Immature natural killer cell (primary cell): ENCODE results near the gene NGF. TPM values are rescaled to one million over a fixed set of nuclear protein-coding genes. Genes with fewer than 3 reads are reported as not detected.
"Not testable (repeated sequence)": the region's sequence is repeated elsewhere in the genome, so short reads cannot be mapped to it uniquely, and the experiment has no call there.

Experiments
- DNase-seq, 3 donors: peaks; one replicate each; pipeline ENCODE4 v3.0.0; 2022; ENCODE audit warnings: mixed read lengths in 1 of 3
- H3K27ac Mint-ChIP-seq, 6 donors: one replicate each; pipeline ENCODE4 v1.8.0; 2020; ENCODE audit warnings: mixed read lengths in 6 of 6, mild to moderate bottlenecking in 5 of 6, inconsistent platforms in 4 of 6, moderate library complexity in 3 of 6
- H3K27me3 Mint-ChIP-seq, 3 donors: one replicate each; pipeline ENCODE4 v1.8.0; 2020 to 2021; ENCODE audit warnings: low read depth in 3 of 3, mild to moderate bottlenecking in 3 of 3, mixed read lengths in 3 of 3, moderate library complexity in 3 of 3, inconsistent platforms in 1 of 3
- H3K36me3 Mint-ChIP-seq, 3 donors: one replicate each; pipeline ENCODE4 v1.8.0; 2020; ENCODE audit warnings: mixed read lengths in 3 of 3, inconsistent platforms in 2 of 3, mild to moderate bottlenecking in 2 of 3
- H3K4me1 Mint-ChIP-seq, 2 donors: one replicate each; pipeline ENCODE4 v1.8.0; 2020; ENCODE audit warnings: inconsistent platforms in 2 of 2, mild to moderate bottlenecking in 2 of 2, mixed read lengths in 2 of 2, moderate library complexity in 1 of 2
- H3K4me3 Mint-ChIP-seq, 5 donors: one replicate each; pipeline ENCODE4 v1.8.0; 2020; ENCODE audit warnings: mild to moderate bottlenecking in 5 of 5, mixed read lengths in 5 of 5, inconsistent platforms in 3 of 5, moderate library complexity in 3 of 5
- H3K9me3 Mint-ChIP-seq, 6 donors: one replicate each; pipeline ENCODE4 v1.8.0; 2020; ENCODE audit warnings: mild to moderate bottlenecking in 6 of 6, mixed read lengths in 6 of 6, inconsistent platforms in 4 of 6, moderate library complexity in 3 of 6
- polyA plus RNA-seq, 3 donors: library from polyadenylated mRNA; unstranded; fragments of 300-500 nt; fragmentation: Illumina TruSeq; gene quantifications; one replicate each; pipeline ENCODE4 v1.2.3, GENCODE V29; 2021

Gene NGF
- polyA plus RNA-seq, 3 donors from 2014 or later, result not detected

GRCh38 chr1:115310581-115311473, 27.2 kb downstream of the NGF start:
- no peak overlapping the region for H3K4me3 Mint-ChIP-seq
- H3K27ac Mint-ChIP-seq, result no peak overlapping the region
- no peaks in the 10 kb centered on the region for H3K36me3 Mint-ChIP-seq
- peaks cover 0 to 3% (median 0%) of the 10 kb centered on the region in 6 donors for H3K9me3 Mint-ChIP-seq
- H3K4me1 Mint-ChIP-seq, result no peaks in the 10 kb centered on the region
- peaks cover 2 to 6% (median 3%) of the 10 kb centered on the region in 3 donors for H3K27me3 Mint-ChIP-seq
- no peak for DNase-seq

GRCh38 chr1:115309504-115309903, 28.5 kb downstream of the NGF start:
- DNase-seq, H3K9me3 Mint-ChIP-seq, H3K4me3 Mint-ChIP-seq, H3K27ac Mint-ChIP-seq, H3K27me3 Mint-ChIP-seq, H3K36me3 Mint-ChIP-seq, H3K4me1 Mint-ChIP-seq: not testable (repeated sequence)

DNA sequence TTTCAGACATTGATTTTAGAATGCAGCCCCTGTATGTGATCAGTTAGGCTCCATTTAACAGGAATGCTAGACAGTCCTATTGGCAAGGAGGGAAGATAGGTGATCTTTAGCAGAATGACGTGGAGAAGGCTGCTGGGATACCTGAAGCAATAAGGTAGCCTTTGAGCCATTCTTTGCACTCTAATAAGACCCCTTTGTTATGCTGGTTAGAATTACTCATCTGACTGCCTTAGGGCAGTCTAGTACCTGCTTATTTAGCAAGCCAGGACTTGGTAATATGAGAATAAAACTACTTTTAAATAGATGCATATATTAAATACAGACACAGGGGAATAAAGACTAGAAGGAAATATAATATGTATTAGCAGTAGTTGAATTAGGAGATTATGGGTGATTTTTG, 29.1 kb downstream of the NGF start:
- peaks cover 0 to 3% (median 0%) of the 10 kb centered on the region in 6 donors for H3K9me3 Mint-ChIP-seq

DNA sequence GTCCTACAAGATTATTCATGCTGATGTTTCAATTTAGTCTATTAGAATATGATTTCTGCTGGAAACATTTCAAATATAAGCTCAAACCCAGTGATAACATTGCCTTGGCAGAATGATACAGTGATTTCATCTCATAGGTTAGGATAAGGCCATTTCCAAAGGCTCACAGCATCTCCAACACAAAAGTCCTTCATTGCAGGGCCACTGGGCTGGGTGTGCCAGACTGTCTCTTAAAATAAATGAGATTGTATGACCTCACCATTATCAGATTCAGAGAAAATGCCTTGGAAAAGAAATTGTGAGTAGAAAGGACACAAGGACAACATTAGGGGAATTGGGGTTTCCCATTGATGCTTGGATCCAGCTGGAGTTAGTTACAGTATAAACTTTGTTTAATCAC, 30.4 kb downstream of the NGF start:
- H3K36me3 Mint-ChIP-seq, result no peaks in the 10 kb centered on the region
- H3K27me3 Mint-ChIP-seq, result peaks cover 2 to 3% (median 2%) of the 10 kb centered on the region in 3 donors
- H3K4me1 Mint-ChIP-seq, result no peaks in the 10 kb centered on the region
- DNase-seq, result no peak
- no peak overlapping the region for H3K4me3 Mint-ChIP-seq
- H3K9me3 Mint-ChIP-seq, result peaks cover 0 to 3% (median 0%) of the 10 kb centered on the region in 6 donors
- no peak overlapping the region for H3K27ac Mint-ChIP-seq

More for the DNA sequence above, 29.1 kb downstream of the NGF start:
- DNase-seq, result no peak
- Mint-ChIP-seq H3K27ac (no peak overlapping the region), H3K27me3 (peaks cover 2 to 3% (median 2%) of the 10 kb centered on the region in 3 donors), H3K4me1 (no peaks in the 10 kb centered on the region), H3K36me3 (no peaks in the 10 kb centered on the region), H3K4me3 (no peak overlapping the region)

DNA sequence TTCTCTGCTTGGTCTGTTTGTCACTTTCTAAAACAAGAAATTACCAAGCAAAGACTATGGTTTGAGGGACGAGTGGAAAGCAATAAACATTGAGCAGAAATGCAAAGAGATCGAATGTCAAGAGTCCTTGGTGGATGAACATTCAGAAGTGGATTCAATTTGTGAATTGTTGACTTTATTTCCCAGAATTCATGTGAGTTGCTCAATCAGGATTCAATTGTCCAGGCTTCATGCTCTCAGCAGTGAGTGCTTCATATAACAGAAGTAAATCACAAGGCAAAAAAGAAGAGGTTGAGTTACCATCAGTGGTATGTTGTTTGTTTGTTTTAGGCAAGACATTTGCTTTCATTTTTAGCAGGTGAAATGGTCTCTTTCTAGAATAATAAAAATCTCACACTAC, 31.9 kb downstream of the NGF start:
- H3K9me3 Mint-ChIP-seq, result peaks cover 0 to 3% (median 0%) of the 10 kb centered on the region in 6 donors
- peaks cover 2 to 3% (median 2%) of the 10 kb centered on the region in 3 donors for H3K27me3 Mint-ChIP-seq
- H3K36me3 Mint-ChIP-seq, result no peaks in the 10 kb centered on the region
- H3K4me1 Mint-ChIP-seq, result no peaks in the 10 kb centered on the region
- DNase-seq, result no peak
- no peak overlapping the region for H3K27ac Mint-ChIP-seq
- H3K4me3 Mint-ChIP-seq, result no peak overlapping the region

DNA sequence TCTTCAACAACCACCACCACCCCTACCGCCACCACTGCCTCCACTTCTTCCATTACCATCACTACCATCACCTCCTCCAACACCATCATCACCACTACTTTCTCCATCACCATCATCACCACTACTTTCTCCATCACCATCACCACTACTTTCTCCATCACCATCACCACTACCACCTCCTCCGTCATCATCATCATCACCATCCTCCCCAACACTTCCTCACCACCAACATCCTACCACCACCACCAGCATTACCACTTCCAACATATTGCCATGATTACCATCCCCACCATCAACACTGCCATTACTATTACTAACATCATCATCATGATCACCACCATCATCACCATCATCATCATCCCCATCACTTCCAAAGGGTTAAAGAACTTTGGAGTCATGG, 34.7 kb downstream of the NGF start:
- H3K27me3 Mint-ChIP-seq, result peaks cover 0 to 2% (median 2%) of the 10 kb centered on the region in 3 donors
- DNase-seq, result no peak
- H3K27ac Mint-ChIP-seq, result no peak overlapping the region
- H3K4me1 Mint-ChIP-seq, result no peaks in the 10 kb centered on the region
- no peaks in the 10 kb centered on the region for H3K36me3 Mint-ChIP-seq
- H3K9me3 Mint-ChIP-seq, result peaks cover 0 to 3% (median 0%) of the 10 kb centered on the region in 6 donors
- no peak overlapping the region for H3K4me3 Mint-ChIP-seq

- Mint-ChIP-seq H3K4me3 (no peak overlapping the region), H3K27ac (no peak overlapping the region), H3K36me3 (no peaks in the 10 kb centered on the region), H3K4me1 (no peaks in the 10 kb centered on the region), H3K27me3 (peaks cover 0 to 4% (median 4%) of the 10 kb centered on the region in 3 donors), H3K9me3 (peaks cover 0 to 3% (median 0%) of the 10 kb centered on the region in 6 donors)
- no peak for DNase-seq
Observed at GRCh38 chr1:115302390-115302961, 35.6 kb downstream of the NGF start.

GRCh38 chr1:115301438-115302020, 36.5 kb downstream of the NGF start:
- Mint-ChIP-seq H3K4me3 (no peak overlapping the region), H3K36me3 (no peaks in the 10 kb centered on the region), H3K27ac (no peak overlapping the region), H3K27me3 (peaks cover 0 to 4% (median 2%) of the 10 kb centered on the region in 3 donors), H3K4me1 (no peaks in the 10 kb centered on the region), H3K9me3 (no peaks in the 10 kb centered on the region)
- DNase-seq, result no peak

- Mint-ChIP-seq H3K4me1 (no peaks in the 10 kb centered on the region), H3K9me3 (no peaks in the 10 kb centered on the region), H3K27ac (no peak overlapping the region), H3K27me3 (peaks cover 0 to 4% (median 2%) of the 10 kb centered on the region in 3 donors), H3K4me3 (no peak overlapping the region), H3K36me3 (no peaks in the 10 kb centered on the region)
- DNase-seq, result no peak
Observed at GRCh38 chr1:115300087-115300876, 37.8 kb downstream of the NGF start.

DNA sequence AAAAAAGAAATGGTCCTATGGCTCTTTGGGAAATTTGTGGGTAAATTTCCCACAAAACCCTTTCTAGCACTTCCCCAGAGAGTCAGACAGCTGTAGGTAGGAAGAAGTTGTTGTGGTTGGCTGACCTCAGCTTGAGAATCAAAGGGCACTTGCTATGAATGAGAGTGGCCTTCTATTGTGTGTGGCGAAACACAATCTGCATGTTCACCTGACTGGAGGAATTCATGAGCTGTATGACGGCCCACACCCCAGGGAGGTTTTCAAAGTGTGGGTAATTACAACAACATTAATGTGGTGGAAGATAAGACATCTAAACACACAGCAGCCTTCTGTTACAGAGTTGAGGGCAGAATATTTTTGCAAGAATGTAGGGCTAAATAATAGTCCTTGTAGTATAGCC, 38.8 kb downstream of the NGF start:
- H3K4me3 Mint-ChIP-seq, result no peak overlapping the region
- DNase-seq, result no peak
- no peaks in the 10 kb centered on the region for H3K36me3 Mint-ChIP-seq
- H3K9me3 Mint-ChIP-seq, result no peaks in the 10 kb centered on the region
- no peak overlapping the region for H3K27ac Mint-ChIP-seq
- H3K4me1 Mint-ChIP-seq, result no peaks in the 10 kb centered on the region
- peaks cover 0 to 4% (median 2%) of the 10 kb centered on the region in 3 donors for H3K27me3 Mint-ChIP-seq

GRCh38 chr1:115296981-115297380, 41.1 kb downstream of the NGF start:
- Mint-ChIP-seq H3K27me3 (peaks cover 2 to 6% (median 2%) of the 10 kb centered on the region in 3 donors), H3K27ac (no peak overlapping the region), H3K4me3 (no peak overlapping the region), H3K4me1 (no peaks in the 10 kb centered on the region), H3K36me3 (no peaks in the 10 kb centered on the region), H3K9me3 (no peaks in the 10 kb centered on the region)
- no peak for DNase-seq

- no peak overlapping the region for H3K27ac Mint-ChIP-seq
- DNase-seq, result no peak
- H3K9me3 Mint-ChIP-seq, result no peaks in the 10 kb centered on the region
- H3K27me3 Mint-ChIP-seq, result peaks cover 2 to 6% (median 2%) of the 10 kb centered on the region in 3 donors
- H3K4me1 Mint-ChIP-seq, result no peaks in the 10 kb centered on the region
- no peaks in the 10 kb centered on the region for H3K36me3 Mint-ChIP-seq
- no peak overlapping the region for H3K4me3 Mint-ChIP-seq
Observed at GRCh38 chr1:115295904-115296696, 41.9 kb downstream of the NGF start.

GRCh38 chr1:115293899-115294298, 44.1 kb downstream of the NGF start:
- no peak overlapping the region for H3K4me3 Mint-ChIP-seq
- no peaks in the 10 kb centered on the region for H3K4me1 Mint-ChIP-seq
- DNase-seq, result no peak
- H3K27me3 Mint-ChIP-seq, result peaks cover 2 to 11% (median 7%) of the 10 kb centered on the region in 3 donors
- no peak overlapping the region for H3K27ac Mint-ChIP-seq
- H3K36me3 Mint-ChIP-seq, result no peaks in the 10 kb centered on the region
- H3K9me3 Mint-ChIP-seq, result no peaks in the 10 kb centered on the region
